Activated CD4-positive, CD25-positive, alpha-beta regulatory T cell treated with anti-CD3 and anti-CD28 coated beads, Interleukin-2, amount 50 U/mL, for 16 hours (primary cell): Measurements from ENCODE around the gene MAP3K5.
A peak's percentile ranks its signal among the peaks of the same experiment; 100 is the strongest.
"Not testable (repeated sequence)": the region's sequence is repeated elsewhere in the genome, so short reads cannot be mapped to it uniquely, and the experiment has no call there.

Experiments
- DNase-seq: peaks from one replicate; pipeline ENCODE4 v3.0.0-alpha.2; 2020; ENCODE audit warnings: low read depth, low spot score

The MAP3K5 gene, protein sequence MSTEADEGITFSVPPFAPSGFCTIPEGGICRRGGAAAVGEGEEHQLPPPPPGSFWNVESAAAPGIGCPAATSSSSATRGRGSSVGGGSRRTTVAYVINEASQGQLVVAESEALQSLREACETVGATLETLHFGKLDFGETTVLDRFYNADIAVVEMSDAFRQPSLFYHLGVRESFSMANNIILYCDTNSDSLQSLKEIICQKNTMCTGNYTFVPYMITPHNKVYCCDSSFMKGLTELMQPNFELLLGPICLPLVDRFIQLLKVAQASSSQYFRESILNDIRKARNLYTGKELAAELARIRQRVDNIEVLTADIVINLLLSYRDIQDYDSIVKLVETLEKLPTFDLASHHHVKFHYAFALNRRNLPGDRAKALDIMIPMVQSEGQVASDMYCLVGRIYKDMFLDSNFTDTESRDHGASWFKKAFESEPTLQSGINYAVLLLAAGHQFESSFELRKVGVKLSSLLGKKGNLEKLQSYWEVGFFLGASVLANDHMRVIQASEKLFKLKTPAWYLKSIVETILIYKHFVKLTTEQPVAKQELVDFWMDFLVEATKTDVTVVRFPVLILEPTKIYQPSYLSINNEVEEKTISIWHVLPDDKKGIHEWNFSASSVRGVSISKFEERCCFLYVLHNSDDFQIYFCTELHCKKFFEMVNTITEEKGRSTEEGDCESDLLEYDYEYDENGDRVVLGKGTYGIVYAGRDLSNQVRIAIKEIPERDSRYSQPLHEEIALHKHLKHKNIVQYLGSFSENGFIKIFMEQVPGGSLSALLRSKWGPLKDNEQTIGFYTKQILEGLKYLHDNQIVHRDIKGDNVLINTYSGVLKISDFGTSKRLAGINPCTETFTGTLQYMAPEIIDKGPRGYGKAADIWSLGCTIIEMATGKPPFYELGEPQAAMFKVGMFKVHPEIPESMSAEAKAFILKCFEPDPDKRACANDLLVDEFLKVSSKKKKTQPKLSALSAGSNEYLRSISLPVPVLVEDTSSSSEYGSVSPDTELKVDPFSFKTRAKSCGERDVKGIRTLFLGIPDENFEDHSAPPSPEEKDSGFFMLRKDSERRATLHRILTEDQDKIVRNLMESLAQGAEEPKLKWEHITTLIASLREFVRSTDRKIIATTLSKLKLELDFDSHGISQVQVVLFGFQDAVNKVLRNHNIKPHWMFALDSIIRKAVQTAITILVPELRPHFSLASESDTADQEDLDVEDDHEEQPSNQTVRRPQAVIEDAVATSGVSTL (N-terminal part only)

DNA sequence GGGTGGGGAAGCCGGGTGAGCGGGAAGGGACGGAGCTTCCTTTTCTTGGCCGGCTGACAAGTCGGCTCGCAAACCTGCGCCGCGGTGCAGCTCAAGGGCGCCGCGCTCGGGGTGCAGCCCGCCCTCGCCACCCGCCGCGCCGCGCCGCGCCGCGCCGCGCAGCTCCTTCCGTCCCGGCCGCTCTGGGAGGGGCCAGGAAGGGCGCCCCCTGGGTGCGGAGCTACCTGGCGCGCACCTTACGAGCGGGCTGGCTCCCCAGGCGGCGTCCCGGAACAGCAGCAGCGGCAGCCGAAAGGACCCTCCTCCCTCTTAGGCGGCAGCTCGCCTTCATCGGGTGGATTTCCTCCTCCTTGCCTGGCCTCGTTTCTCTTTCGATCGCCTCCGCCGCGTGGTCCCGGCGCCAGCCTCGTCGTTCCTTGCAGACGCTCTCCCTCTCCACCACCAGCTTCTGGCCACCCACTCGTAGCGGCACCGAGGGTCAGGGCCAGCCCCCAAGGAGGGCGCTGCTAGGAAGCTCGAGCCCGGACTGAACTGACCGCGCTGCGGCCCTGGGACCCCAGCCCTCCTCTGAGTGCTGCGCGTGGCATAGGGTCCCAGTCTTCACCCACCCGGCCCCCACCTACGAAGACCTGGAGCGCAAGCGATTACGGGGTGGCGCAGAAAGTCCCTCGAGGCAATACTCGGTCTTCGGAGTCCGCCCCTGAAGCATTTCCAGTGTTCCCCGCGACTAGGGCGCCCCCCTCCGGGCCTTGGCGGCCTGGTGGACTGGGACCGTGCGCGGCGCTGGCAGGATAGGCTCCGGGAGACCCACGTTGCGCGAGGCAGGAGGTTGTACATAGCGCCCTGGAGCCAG is at the start of gene MAP3K5:
MAP3K5 (minus strand) TSS at position 68 of the 853 bp plus-strand sequence. CDS start 320 bp downstream, outside the sequence.
- peak; percentile 89 for DNase-seq

DNA sequence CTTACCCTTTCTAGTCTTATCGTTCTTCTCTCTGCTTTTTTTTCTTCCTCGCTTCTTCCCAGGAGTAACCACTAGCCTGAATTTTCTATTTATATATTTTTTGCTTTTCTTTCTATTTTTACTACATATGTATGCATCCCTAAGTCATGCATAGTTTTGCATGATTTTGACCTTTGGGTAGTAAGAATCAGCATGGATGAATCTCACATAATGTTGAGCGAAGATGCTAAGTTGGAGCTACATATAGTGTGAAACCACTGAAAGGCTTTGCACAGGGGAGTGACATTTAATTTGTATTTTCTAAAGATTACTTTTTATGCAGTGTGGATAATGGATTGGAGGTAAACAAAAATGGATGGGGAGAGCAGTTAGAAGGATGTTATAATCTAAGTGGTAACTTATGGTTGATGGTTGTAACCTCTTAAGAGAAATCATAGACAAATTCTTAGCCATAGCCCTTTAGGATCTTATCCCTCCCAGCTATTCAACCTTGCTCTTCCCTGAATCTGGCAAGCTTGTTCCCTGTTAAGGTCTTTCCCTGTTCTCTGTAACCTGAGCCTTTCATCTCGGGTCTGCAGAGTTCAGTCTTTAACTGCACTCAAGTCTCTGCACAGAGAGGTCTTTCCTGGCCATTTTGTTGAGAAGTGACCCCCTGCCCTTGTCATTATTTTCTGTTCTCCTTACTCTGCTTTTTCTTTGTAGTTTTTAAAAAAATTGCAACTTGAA is 48.2 kb upstream of the MAP3K5 start:
- no peak for DNase-seq

DNA sequence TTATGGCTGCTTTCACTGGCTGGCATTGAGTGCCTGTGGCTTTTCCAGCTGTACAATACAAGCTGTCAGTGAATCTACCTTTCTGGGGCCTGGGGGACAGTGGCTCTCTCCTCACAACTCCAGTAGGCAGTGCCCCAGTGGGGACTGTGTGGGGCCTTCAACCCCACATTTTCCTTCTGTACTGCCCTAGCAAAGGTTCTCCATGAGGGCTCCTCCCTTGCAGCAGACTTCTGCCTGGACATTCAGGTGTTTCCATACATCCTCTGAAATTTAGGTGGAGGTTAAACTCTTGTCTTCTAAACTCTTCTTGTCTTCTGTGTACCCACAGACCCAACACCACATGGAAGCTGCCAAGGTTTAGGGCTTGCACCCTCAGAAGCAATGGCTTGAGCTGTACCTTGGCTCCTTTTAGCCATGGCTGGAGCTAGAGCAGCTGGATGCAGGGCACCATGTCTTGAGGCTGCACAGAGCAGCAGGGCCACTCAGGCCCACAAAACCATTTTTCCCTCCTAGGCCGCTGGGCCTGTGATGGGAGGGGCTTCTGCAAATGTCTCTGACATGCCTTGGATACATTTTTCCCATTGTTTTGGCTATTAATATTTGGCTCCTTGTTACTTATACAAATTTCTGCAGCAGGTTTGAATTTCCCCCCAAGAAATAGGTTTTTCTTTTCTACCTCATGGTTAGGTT is 39.7 kb upstream of the MAP3K5 start:
- DNase-seq = no peak

DNA sequence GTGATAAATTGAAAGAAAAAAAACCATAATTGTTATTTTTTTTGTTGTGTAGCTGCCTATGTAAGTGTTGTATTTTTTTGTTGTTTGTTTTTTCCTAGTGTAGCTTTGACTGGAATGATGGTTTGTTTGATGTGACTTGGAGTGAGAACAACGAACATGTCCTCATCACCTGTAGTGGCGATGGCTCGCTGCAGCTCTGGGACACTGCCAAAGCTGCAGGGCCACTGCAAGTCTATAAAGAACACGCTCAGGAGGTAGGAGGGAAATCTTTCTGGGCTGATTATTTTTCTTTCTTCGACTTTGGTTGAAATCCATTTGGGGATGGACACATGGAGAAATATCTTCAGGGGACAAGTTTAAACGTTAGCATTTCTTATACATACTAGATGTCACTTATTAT is 33.9 kb upstream of the MAP3K5 start:
- DNase-seq = no peak

DNA sequence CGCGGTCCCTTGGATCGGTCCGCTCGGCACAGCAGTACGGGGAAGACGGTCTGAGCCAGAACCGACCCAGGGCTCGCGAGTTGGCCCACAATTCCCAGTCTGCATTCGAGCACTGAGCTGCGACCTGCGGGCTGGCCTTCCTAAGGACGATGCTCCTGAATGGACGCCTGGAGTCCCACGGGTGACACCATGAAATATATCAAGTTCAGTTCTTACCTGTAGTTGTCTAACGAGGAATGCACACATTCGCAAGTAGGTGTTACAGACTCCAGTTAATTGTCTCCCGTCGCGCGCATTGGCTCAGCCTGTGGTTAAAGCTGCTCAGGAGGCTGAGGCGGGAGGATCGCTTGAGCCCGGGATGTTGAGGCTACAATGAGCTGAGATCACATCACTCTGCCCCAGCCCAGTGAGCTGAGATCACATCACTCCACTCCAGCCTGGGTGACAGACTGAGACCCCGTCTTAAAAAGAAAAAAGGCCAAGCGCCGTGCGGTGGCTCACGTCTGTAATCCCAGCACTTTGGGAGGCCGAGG is 30.9 kb upstream of the MAP3K5 start:
- no peak for DNase-seq

DNA sequence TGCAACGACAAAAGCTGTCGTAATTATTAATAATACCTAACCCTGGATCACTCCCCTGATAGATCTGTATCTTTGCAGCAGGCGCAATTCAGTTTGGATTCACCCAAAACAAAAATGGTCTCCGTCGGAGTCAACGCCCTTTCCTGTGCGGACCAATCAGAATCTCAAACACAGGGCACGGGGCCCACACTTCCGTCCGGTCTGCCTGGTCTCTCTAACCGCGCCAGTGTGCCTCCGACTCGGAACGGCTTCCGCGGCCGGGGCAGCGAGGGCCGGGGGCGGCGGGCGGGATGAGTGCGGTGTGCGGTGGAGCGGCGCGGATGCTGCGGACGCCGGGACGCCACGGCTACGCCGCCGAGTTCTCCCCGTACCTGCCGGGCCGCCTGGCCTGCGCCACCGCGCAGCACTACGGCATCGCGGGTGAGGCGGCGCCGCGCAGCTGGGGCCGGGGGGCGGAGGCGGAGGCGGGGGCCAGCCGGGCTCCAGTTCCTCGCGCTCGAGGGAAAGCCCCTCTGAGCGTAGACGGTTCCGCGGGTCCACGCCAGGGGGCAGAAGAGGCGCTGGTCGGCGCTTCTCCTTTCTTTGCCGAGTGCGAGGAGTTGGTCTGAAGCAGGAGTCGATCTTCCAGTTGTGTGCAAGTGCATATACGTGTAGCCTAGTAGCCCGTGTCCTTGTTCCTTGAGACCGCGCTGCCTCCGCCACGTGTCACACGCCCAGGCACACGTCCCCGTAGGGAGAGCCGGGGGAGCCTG is 30.3 kb upstream of the MAP3K5 start, which contains the start of gene PEX7:
PEX7 (plus strand) TSS at position 217 of the 752 bp plus-strand sequence; CDS start at position 291, 74 bp downstream.
- DNase-seq = peak; percentile 76

DNA sequence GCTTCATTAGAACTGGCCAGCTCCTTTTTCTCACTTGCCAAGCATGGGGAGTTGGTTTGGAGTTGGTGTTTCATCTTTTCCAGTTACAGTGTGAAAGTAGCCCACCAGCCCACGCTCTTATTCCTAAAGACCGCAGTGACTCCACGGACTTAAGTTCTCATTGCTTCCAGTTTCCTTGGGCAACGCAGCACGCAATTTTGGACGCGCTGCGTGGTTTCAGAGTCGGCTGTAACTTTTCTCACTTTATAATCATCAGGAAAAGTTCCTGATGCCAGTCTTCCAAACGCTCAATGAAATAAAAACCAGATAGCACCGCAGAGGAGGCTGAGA is 29.7 kb upstream of the MAP3K5 start:
- DNase-seq = no peak

DNA sequence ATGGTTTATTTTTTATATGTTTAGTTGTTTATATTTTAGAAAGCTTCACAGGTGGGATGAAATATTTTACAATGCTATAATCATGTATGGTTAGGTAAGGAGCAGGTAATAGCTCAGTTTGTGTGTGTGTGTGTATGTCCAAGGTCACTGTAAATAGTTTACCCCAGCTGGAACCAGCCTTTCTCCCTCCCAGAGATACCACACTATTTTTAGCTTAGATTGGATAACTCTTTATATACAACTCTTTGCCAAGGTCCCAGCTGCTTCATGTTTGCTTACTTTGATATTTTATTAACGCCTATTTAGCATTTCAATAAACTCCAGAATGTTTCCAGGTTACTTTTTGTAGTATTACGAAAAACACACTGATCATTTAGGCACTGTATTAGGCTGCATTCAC is 28.3 kb upstream of the MAP3K5 start:
- no peak for DNase-seq

DNA sequence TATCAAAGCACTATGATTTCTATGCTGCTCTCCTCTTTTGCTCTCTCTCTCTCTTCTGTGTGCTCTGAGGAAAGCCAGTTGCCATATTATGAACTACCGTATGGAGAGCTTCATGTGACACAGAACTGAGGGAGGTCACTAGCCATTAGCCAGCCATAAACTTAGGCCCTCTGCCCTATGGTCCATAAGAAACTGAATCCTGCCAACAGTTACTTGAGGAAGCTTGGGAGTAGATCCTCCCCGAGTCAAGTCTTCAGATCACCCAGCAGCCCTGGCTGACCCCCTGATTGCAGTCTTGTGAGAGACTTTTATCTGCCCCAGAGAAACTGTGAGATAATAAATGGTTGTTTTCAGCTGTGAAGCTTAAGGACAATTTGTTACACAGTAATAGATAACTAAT is 24.4 kb upstream of the MAP3K5 start:
- DNase-seq = no peak

DNA sequence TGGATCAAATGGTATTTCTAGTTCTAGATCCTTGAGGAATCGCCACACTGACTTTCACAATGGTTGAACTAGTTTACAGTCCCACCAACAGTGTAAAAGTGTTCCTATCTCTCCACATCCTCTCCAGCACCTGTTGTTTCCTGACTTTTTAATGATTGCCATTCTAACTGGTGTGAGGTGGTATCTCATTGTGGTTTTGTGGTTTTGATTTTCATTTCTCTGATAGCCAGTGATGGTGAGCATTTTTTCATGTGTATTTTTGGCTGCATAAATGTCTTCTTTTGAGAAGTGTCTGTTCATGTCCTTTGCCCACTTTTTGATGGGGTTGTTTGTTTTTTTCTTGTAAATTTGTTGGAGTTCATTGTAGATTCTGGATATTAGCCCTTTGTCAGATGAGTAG is 23.3 kb upstream of the MAP3K5 start:
- not testable (repeated sequence) for DNase-seq

DNA sequence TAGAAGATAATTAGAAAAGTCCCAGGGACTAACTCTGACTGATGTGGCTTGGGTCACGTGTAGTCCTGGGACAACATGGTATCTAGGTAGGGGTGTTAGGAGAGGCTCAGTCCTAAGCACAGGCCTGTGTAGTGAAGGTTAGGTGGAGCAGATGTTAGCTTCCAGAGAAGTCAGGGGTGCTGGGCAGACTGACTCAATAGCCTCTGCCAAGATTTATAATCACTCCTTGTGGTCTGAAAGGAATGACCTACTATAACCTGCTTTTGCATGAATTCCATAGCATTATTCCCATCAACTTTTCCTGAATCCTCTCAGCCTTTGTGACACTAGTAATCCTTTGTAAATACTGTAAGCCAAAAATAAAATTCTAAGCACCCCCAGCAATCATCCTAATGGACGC is 19.9 kb upstream of the MAP3K5 start:
- DNase-seq = no peak

DNA sequence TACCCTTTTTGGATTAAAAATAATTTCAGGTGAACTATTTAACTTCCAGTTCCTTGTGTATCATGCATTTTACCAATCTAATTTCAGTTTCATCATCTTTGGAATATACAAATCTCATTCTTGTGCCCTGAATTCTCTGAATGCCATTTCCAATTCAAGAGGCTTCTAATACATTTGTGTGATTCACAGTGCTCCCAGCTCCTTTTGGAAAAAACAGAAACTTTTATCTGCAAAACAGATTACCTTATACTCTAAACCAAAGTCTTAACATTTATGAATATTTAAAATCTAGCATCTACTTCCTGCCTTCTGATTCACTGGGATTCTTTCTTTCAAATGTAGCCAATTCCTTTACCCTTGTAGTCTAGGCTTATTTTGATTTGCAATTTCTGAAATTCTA is 19.0 kb upstream of the MAP3K5 start:
- DNase-seq = no peak

DNA sequence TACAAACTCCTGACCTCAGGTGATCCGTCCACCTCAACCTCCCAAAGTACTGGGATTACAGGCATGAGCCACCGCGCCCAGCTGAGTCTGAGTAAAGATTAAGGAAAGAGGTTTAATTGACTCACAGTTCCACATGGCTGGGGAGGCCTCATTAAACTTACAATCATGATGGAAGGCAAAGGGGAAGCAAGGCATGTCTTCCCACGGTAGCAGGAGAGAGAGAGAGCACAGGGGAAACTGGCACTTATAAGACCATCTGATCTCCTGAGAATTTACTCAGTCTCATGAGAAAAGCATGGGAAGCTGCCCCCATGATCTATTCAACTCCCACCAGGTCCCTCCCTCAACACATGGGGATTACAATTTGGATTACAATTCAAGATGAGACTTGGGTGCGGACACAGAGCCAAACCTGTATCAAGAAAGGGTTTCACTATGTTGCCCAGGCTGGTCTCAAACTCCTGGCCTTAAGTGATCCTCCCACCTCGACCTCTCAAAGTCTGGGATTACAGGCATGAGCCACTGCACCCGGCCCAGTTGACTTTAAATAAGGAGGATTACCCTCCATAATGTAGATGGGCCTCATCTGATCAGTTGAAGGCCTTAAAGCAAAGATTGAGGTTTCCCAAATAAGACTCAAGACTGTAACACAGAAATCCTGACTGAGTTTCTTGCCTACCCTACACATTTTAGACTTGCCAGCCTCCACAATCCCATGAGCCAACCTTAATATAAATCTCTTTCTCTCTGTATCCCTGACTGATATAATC is 17.0 kb upstream of the MAP3K5 start:
- DNase-seq = no peak

DNA sequence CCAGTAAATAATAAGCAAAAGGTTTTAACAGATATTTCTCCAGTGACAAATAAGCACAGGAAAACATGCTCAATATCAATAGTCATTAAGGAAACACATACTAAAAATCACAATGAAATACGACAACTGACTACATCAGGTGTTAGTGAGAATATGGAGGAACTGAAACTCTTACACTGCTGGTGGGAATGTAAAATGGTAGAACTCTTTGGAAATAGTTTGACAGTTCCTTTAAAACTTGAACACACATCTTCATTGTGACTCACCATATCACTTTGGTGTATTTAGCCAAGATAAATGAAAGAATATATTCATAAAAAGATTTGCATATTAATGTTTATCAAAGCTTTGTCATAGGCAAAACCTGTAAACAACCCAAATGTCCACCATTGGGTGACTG is 11.3 kb upstream of the MAP3K5 start:
- no peak for DNase-seq

DNA sequence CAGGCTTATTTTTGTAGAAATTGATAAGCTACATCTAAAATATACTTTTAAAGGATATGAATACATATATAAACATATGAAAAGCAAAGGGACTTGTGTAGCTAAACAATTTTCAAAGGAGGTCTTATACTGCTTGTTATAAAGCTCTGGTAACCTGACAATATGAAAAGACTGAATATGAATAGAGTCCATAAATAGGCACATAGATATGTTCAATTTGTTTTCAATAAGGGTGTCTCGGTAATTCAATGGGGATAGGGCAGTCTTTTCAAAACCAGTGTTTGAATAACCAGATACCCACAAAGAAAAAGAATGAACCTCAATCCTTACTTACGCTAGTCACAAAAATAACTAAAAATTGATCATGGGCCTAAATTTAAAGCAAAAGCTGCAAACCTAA is 9.3 kb upstream of the MAP3K5 start:
- DNase-seq = no peak

DNA sequence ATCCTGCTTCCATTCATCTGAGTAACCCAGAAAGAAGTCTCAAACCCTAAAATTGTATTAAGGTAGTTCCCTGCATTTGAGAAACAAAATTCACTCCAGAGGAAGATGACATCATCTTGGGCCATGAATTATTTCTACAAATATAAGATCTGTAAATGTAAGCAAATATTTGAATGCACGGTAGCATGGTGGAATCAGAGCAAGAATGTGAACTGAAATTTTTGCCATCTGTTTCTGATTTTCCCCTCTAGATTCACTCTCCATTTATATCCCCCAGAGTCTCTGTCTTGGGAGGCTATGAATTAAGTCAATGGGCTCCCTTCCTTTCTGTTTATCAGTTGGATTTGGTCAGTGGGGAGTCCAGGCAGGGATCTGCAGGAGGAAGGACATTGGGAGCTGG is 5.8 kb upstream of the MAP3K5 start:
- DNase-seq = no peak

DNA sequence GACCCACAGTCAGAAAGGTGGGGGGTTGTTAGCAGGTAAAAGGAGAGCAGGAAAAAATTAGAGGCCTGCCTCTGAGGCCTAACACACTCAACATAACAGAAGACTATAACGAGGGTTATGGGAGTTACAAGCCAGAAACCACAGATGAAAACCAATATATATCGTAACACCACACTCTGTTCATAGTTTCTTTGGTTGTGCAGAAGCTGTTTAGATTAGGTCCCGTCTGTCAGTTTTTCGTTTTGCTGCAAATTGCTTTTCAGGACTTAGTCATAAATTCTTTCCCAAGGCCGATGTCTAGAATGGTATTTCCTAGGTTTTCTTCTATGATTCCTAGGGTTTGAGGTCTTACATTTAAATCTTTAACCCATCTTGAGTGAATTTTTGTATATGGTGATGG is 3.7 kb upstream of the MAP3K5 start:
- no peak for DNase-seq

DNA sequence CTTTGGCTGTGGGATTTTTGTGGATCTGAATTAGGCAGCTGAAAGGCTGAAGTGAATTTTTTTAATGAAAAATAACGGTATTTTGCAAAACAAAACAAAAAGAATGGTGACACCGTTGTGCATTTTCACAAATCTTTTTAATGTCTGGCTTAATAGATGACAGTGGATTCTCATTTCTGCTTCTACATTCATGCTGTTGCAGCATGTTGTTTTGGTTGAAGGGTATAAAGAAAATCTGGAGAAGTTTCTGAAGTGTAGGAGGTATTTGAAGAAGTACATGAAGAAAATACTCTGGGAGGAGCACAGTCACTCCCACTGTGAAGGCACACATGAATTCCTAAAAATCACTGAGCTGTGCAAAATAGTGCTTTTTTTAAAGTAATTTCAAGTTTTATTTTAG is 3.1 kb upstream of the MAP3K5 start:
- DNase-seq = no peak
